ENCODE results near the gene UBE2D3.

DNA sequence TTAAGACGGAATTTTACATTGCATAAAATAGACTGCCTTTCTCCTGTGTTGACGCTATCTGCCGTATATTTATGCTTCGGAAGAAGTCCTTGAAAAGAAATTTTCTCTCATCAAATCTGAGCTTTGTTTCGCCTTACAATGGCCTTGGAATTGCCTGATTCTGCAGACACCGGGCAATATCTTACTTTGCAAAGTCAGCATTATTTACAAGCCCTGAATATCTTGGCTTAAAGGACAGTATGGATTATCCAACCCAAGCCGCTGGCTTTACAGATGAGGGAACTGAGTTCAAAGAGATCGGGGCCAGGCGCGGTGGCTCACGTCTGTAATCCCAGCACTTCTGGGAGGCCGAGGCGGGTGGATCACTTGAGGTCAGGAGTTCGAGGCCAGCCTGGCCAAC, 65.4 kb downstream of the UBE2D3 start:
- TF ChIP-seq, protein P1, sequence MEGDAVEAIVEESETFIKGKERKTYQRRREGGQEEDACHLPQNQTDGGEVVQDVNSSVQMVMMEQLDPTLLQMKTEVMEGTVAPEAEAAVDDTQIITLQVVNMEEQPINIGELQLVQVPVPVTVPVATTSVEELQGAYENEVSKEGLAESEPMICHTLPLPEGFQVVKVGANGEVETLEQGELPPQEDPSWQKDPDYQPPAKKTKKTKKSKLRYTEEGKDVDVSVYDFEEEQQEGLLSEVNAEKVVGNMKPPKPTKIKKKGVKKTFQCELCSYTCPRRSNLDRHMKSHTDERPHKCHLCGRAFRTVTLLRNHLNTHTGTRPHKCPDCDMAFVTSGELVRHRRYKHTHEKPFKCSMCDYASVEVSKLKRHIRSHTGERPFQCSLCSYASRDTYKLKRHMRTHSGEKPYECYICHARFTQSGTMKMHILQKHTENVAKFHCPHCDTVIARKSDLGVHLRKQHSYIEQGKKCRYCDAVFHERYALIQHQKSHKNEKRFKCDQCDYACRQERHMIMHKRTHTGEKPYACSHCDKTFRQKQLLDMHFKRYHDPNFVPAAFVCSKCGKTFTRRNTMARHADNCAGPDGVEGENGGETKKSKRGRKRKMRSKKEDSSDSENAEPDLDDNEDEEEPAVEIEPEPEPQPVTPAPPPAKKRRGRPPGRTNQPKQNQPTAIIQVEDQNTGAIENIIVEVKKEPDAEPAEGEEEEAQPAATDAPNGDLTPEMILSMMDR (conservative IDR thresholded peaks at IDR 0.05) = no peak
- no peak for TF ChIP-seq ZFX (IDR thresholded peaks at IDR 0.05)
